Choroid plexus epithelial cell (primary cell): Measurements from ENCODE around the gene LTBP1.

Experiments
- DNase-seq: peaks from one replicate; pipeline ENCODE4 v3.0.0-alpha.2; 2010; ENCODE audit warnings: low read depth
- H3K4me3 ChIP-seq: 2 replicates; pipeline ENCODE4 v1.5.1; 2011; ENCODE audit warnings: low read depth, mild to moderate bottlenecking, control low read depth, low read length, moderate library complexity
- CTCF ChIP-seq: conservative IDR thresholded peaks from 2 replicates; pipeline ENCODE4 v1.5.1; 2011; ENCODE audit warnings: low read depth, mild to moderate bottlenecking, control low read depth, inconsistent platforms, low read length, moderate library complexity

The LTBP1 gene

GRCh38 chr2:32952761-32953476, 6.2 kb downstream of the LTBP1 start:
- no peak for TF ChIP-seq CTCF
- H3K4me3 ChIP-seq, result no peak overlapping the region
- no peak for DNase-seq

GRCh38 chr2:32954206-32954605, 7.5 kb downstream of the LTBP1 start:
- DNase-seq, result no peak
- no peak overlapping the region for H3K4me3 ChIP-seq
- no peak for TF ChIP-seq CTCF

GRCh38 chr2:32958821-32959220, 12.1 kb downstream of the LTBP1 start:
- no peak for DNase-seq
- TF ChIP-seq CTCF, result no peak
- no peak overlapping the region for H3K4me3 ChIP-seq

- no peak overlapping the region for H3K4me3 ChIP-seq
- DNase-seq, result no peak
- TF ChIP-seq CTCF, result no peak
Measured at GRCh38 chr2:32960238-32960637, 13.5 kb downstream of the LTBP1 start.

GRCh38 chr2:32960647-32961403, 14.1 kb downstream of the LTBP1 start:
- DNase-seq, result no peak
- TF ChIP-seq CTCF, result no peak
- H3K4me3 ChIP-seq, result no peak overlapping the region

GRCh38 chr2:32962690-32963089, 15.9 kb downstream of the LTBP1 start:
- DNase-seq, result no peak
- no peak overlapping the region for H3K4me3 ChIP-seq
- TF ChIP-seq CTCF, result no peak
